GM19240 (cell line): ENCODE measurements around the gene POLR2C.
"Not testable (repeated sequence)": the region's sequence is repeated elsewhere in the genome, so short reads cannot be mapped to it uniquely, and the experiment has no call there.

Experiments
- DNase-seq: peaks from one replicate; pipeline ENCODE4 v3.0.0; 2011; ENCODE audit warnings: low spot score; ENCODE audit not compliant: insufficient read length

POLR2C gene

GRCh38 chr16:57462209-57462977, at the start of gene POLR2C:
TSS of gene POLR2C (plus strand) at chr16:57462679. CDS start at chr16:57462725, 46 bp downstream.
- DNase-seq, result peak; percentile 89

- DNase-seq, result no peak
Measured at GRCh38 chr16:57413301-57413730, 49.2 kb upstream of the POLR2C start.

- no peak for DNase-seq
Measured at GRCh38 chr16:57413733-57414132, 48.7 kb upstream of the POLR2C start.

- DNase-seq, result no peak
Measured at GRCh38 chr16:57416084-57416483, 46.4 kb upstream of the POLR2C start.

GRCh38 chr16:57419506-57419905, 43.0 kb upstream of the POLR2C start:
- no peak for DNase-seq

- DNase-seq, result no peak
Measured at GRCh38 chr16:57422026-57422944, 40.2 kb upstream of the POLR2C start.

GRCh38 chr16:57423152-57423551, 39.3 kb upstream of the POLR2C start:
- no peak for DNase-seq

GRCh38 chr16:57424583-57424982, 37.9 kb upstream of the POLR2C start:
- DNase-seq, result no peak

GRCh38 chr16:57426356-57426755, 36.1 kb upstream of the POLR2C start:
- DNase-seq, result no peak

GRCh38 chr16:57427307-57427706, 35.2 kb upstream of the POLR2C start:
- DNase-seq, result no peak

GRCh38 chr16:57427824-57428223, 34.7 kb upstream of the POLR2C start:
- no peak for DNase-seq

- DNase-seq, result no peak
Measured at GRCh38 chr16:57430955-57431354, 31.5 kb upstream of the POLR2C start.

GRCh38 chr16:57432505-57432904, 30.0 kb upstream of the POLR2C start:
- DNase-seq, result no peak

GRCh38 chr16:57432989-57433388, 29.5 kb upstream of the POLR2C start:
- no peak for DNase-seq

- no peak for DNase-seq
Measured at GRCh38 chr16:57434003-57434402, 28.5 kb upstream of the POLR2C start.

GRCh38 chr16:57435838-57436237, 26.6 kb upstream of the POLR2C start:
- DNase-seq, result no peak

- DNase-seq, result not testable (repeated sequence)
Measured at GRCh38 chr16:57439947-57440346, 22.5 kb upstream of the POLR2C start.

GRCh38 chr16:57440551-57440950, 21.9 kb upstream of the POLR2C start:
- DNase-seq, result not testable (repeated sequence)

- DNase-seq, result no peak
Measured at GRCh38 chr16:57444711-57445110, 17.8 kb upstream of the POLR2C start.

- DNase-seq, result no peak
Measured at GRCh38 chr16:57445510-57445909, 17.0 kb upstream of the POLR2C start.

GRCh38 chr16:57446531-57447185, 15.8 kb upstream of the POLR2C start:
- peak; percentile 35 for DNase-seq
